HUES64 (cell line): ENCODE data around the gene FBL.
"Not testable (repeated sequence)": the region's sequence is repeated elsewhere in the genome, so short reads cannot be mapped to it uniquely, and the experiment has no call there.

Experiments
- H3K27ac ChIP-seq: 2 replicates; pipeline ENCODE4 v1.7.0; 2013; ENCODE audit warnings: low read depth, low read length, inconsistent platforms
- H3K27me3 ChIP-seq: 2 replicates; pipeline ENCODE4 v1.6.1; 2013; ENCODE audit warnings: mild to moderate bottlenecking, low read length; ENCODE audit not compliant: insufficient read depth
- H3K36me3 ChIP-seq: 2 replicates; pipeline ENCODE4 v1.6.1; 2013; ENCODE audit warnings: mild to moderate bottlenecking, low read length; ENCODE audit not compliant: insufficient read depth
- H3K4me1 ChIP-seq: 2 replicates; pipeline ENCODE4 v1.6.1; 2013; ENCODE audit warnings: mild to moderate bottlenecking, low read length, moderate library complexity; ENCODE audit not compliant: insufficient read depth
- H3K4me3 ChIP-seq: 2 replicates; pipeline ENCODE4 v1.5.1; 2013; ENCODE audit warnings: mild to moderate bottlenecking, low read length, moderate library complexity
- H3K9ac ChIP-seq: 2 replicates; pipeline ENCODE4 v1.6.1; 2013; ENCODE audit warnings: mild to moderate bottlenecking, low read depth, low read length
- H3K9me3 ChIP-seq: 2 replicates; pipeline ENCODE4 v1.6.1; 2013; ENCODE audit warnings: low read depth, low read length; ENCODE audit not compliant: insufficient read depth
- WGBS: fragments of 150-250, 120-280 bp; methylation state at CpG from one replicate; pipeline ENCODE4 v1.1.7; 2013; ENCODE audit warnings: missing lambda C conversion rate; 5-methylcytosine and 5-hydroxymethylcytosine counted together

FBL gene

GRCh38 chr19:39885821-39886554 is 39.8 kb upstream of the FBL start:
- not testable (repeated sequence) for H3K27me3 ChIP-seq, H3K4me3 ChIP-seq, H3K9me3 ChIP-seq, H3K9ac ChIP-seq, H3K36me3 ChIP-seq, H3K4me1 ChIP-seq, H3K27ac ChIP-seq
- 87% methylated on average over 14 of the region's 30 CpGs for WGBS

- not testable (repeated sequence) for H3K4me1 ChIP-seq
Measured at GRCh38 chr19:39884721-39885120, 38.5 kb upstream of the FBL start.

GRCh38 chr19:39882645-39883044 is 36.5 kb upstream of the FBL start:
- not testable (repeated sequence) for H3K36me3 ChIP-seq, H3K9me3 ChIP-seq, H3K4me1 ChIP-seq, H3K4me3 ChIP-seq, H3K27ac ChIP-seq, H3K9ac ChIP-seq, H3K27me3 ChIP-seq
- 81% methylated on average over 4 of the region's 10 CpGs for WGBS

More at GRCh38 chr19:39884721-39885120, 38.5 kb upstream of the FBL start:
- not testable (repeated sequence) for H3K27ac ChIP-seq, H3K9me3 ChIP-seq, H3K36me3 ChIP-seq, H3K27me3 ChIP-seq, H3K9ac ChIP-seq, H3K4me3 ChIP-seq
- WGBS, result 89% methylated on average over 1 of the region's 9 CpGs

GRCh38 chr19:39881495-39882110 is 35.4 kb upstream of the FBL start:
- H3K4me3 ChIP-seq, H3K27ac ChIP-seq, H3K4me1 ChIP-seq, H3K9me3 ChIP-seq, H3K27me3 ChIP-seq, H3K36me3 ChIP-seq, H3K9ac ChIP-seq: not testable (repeated sequence)
- WGBS, result 12% methylated on average over 9 of the region's 15 CpGs

- H3K4me3 ChIP-seq, H3K36me3 ChIP-seq, H3K27me3 ChIP-seq, H3K27ac ChIP-seq, H3K9ac ChIP-seq, H3K4me1 ChIP-seq, H3K9me3 ChIP-seq: not testable (repeated sequence)
- WGBS, result 93% methylated on average over 4 of the region's 5 CpGs
Measured at GRCh38 chr19:39880241-39880640, 34.1 kb upstream of the FBL start.

- H3K9ac ChIP-seq, H3K4me3 ChIP-seq, H3K9me3 ChIP-seq, H3K36me3 ChIP-seq, H3K4me1 ChIP-seq, H3K27me3 ChIP-seq, H3K27ac ChIP-seq: not testable (repeated sequence)
- WGBS, result 100% methylated on average over 1 of the region's 8 CpGs
Measured at GRCh38 chr19:39879796-39880195, 33.6 kb upstream of the FBL start.

GRCh38 chr19:39878866-39879265 is 32.7 kb upstream of the FBL start:
- not testable (repeated sequence) for H3K4me3 ChIP-seq, H3K36me3 ChIP-seq, H3K4me1 ChIP-seq, H3K9me3 ChIP-seq, H3K27ac ChIP-seq, H3K27me3 ChIP-seq, H3K9ac ChIP-seq
- 84% methylated on average over 9 of the region's 11 CpGs for WGBS

GRCh38 chr19:39878398-39878797 is 32.2 kb upstream of the FBL start:
- Histone ChIP-seq H3K4me1 (no peaks in the 10 kb centered on the region), H3K27ac (no peak overlapping the region), H3K4me3 (no peak overlapping the region), H3K27me3 (no peaks in the 10 kb centered on the region), H3K9me3 (no peaks in the 10 kb centered on the region), H3K36me3 (no peaks in the 10 kb centered on the region), H3K9ac (no peak overlapping the region)
- WGBS, result 93% methylated on average over 1 of the region's 1 CpG

GRCh38 chr19:39877982-39878381 is 31.8 kb upstream of the FBL start:
- H3K9me3 ChIP-seq, H3K27me3 ChIP-seq, H3K36me3 ChIP-seq, H3K9ac ChIP-seq, H3K4me1 ChIP-seq, H3K27ac ChIP-seq, H3K4me3 ChIP-seq: not testable (repeated sequence)
- WGBS, result 94% methylated on average over 13 of the region's 17 CpGs

- not testable (repeated sequence) for H3K9me3 ChIP-seq, H3K27ac ChIP-seq, H3K9ac ChIP-seq
Measured at GRCh38 chr19:39877488-39877887, 31.3 kb upstream of the FBL start.

GRCh38 chr19:39876486-39876885 is 30.3 kb upstream of the FBL start:
- H3K9ac ChIP-seq, H3K27me3 ChIP-seq, H3K27ac ChIP-seq, H3K36me3 ChIP-seq, H3K9me3 ChIP-seq, H3K4me1 ChIP-seq, H3K4me3 ChIP-seq: not testable (repeated sequence)
- 86% methylated on average over 2 of the region's 11 CpGs for WGBS

More at GRCh38 chr19:39877488-39877887, 31.3 kb upstream of the FBL start:
- not testable (repeated sequence) for H3K4me3 ChIP-seq, H3K27me3 ChIP-seq, H3K4me1 ChIP-seq, H3K36me3 ChIP-seq
- WGBS, result 100% methylated on average over 1 of the region's 14 CpGs

GRCh38 chr19:39875401-39875864 is 29.3 kb upstream of the FBL start:
- not testable (repeated sequence) for H3K27ac ChIP-seq, H3K4me1 ChIP-seq, H3K36me3 ChIP-seq, H3K4me3 ChIP-seq, H3K9me3 ChIP-seq, H3K9ac ChIP-seq, H3K27me3 ChIP-seq
- whole genome bisulfite sequencing, result 64% methylated on average over 43 of the region's 43 CpGs
